ENCODE data around the gene PNPLA6.

PNPLA6 gene

DNA sequence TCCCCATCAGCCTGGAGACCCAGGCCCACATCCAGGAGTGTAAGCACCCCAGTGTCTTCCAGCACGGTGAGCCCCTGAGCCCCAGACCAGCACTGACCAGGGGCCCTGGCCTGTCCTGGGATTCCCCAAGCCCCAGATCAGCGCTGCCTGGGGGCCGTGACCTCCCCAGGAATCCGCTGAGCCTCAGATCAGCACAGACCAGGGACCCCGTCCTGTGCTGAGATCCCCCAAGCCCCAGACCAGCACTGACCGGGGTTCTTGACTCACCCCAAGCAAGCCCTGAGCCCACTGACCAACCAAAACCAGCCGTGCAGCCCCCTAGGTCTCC, 7.4 kb upstream of the PNPLA6 start:
- no peak overlapping the region for H3K4me3 ChIP-seq (ENCODE audit: low read depth, low read length)
- TF ChIP-seq, protein P1, sequence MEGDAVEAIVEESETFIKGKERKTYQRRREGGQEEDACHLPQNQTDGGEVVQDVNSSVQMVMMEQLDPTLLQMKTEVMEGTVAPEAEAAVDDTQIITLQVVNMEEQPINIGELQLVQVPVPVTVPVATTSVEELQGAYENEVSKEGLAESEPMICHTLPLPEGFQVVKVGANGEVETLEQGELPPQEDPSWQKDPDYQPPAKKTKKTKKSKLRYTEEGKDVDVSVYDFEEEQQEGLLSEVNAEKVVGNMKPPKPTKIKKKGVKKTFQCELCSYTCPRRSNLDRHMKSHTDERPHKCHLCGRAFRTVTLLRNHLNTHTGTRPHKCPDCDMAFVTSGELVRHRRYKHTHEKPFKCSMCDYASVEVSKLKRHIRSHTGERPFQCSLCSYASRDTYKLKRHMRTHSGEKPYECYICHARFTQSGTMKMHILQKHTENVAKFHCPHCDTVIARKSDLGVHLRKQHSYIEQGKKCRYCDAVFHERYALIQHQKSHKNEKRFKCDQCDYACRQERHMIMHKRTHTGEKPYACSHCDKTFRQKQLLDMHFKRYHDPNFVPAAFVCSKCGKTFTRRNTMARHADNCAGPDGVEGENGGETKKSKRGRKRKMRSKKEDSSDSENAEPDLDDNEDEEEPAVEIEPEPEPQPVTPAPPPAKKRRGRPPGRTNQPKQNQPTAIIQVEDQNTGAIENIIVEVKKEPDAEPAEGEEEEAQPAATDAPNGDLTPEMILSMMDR (IDR thresholded peaks at IDR 0.05; ENCODE audit: low read depth, low read length), result no peak

DNA sequence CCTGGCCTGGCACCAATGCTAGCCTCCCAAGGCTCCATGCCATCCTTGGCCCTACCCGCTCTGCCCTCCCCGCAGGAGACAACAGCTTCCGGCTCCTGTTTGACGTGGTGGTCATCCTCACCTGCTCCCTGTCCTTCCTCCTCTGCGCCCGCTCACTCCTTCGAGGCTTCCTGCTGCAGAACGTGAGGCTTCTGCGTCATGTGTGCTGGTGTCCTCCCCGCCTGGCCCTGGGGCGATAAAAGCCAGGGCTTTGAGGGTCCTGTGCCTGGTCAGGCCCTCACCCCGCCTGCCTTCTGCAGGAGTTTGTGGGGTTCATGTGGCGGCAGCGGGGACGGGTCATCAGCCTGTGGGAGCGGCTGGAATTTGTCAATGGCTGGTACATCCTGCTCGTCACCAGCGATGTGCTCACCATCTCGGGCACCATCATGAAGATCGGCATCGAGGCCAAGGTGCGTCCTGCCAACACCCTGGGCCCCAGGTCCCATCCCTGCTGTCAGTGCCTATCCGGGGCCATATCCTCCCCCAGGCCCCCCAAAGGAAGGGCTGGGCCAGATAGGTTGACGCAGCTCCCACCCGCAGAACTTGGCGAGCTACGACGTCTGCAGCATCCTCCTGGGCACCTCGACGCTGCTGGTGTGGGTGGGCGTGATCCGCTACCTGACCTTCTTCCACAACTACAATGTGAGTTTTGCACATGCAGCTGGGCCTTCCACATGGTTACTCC, 6.8 kb upstream of the PNPLA6 start:
- H3K4me3 ChIP-seq (ENCODE audit: low read depth, low read length), result no peak overlapping the region
- TF ChIP-seq, protein P1 (IDR thresholded peaks at IDR 0.05; ENCODE audit: low read depth, low read length), result no peak

DNA sequence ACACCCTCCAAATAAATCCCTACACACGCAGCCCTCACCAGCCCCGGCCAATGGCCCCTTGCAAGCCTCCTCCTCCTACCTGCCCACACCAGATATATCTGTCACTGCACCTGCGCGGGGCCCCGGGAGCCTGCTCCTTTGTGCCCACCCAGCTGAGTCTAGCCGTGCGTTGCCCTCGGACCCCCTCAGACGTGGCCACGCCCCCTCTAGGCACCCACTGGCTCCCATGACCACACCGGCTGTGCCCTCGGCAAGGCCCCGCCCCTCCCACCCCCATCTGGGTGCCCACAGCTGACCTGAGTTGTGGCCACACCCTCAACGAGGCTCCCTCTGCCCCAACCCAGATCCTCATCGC, 6.3 kb upstream of the PNPLA6 start:
- no peak overlapping the region for H3K4me3 ChIP-seq (ENCODE audit: low read depth, low read length)
- TF ChIP-seq, protein P1 (IDR thresholded peaks at IDR 0.05; ENCODE audit: low read depth, low read length), result no peak

DNA sequence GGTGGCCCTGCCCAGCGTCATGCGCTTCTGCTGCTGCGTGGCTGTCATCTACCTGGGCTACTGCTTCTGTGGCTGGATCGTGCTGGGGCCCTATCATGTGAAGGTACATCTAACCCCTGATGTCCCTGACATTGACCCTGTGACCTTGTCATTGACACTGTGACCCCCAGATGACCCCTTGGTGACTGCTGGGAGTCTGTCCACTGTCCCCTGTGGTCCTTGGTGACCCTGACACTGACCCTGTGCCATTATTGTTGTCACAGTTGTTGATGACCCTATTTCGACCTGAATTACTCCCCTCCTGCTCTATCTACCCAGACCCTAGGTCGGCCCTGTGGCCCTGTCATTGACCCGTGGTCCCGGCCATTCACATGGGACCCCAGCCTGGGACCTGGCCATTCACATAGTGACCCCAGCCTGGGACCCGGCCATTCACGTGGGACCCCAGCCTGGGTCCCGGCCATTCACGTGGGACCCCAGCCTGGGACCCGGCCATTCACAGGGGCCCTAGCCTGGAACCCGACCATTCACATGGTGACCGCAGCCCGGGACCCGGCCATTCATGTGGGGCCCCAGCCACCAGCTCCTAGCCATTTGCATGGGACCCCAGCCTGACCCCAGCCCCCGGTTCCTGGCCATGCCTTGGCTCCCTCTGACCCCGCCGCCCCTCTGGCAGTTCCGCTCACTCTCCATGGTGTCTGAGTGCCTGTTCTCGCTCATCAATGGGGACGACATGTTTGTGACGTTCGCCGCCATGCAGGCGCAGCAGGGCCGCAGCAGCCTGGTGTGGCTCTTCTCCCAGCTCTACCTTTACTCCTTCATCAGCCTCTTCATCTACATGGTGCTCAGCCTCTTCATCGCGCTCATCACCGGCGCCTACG, 5.7 kb upstream of the PNPLA6 start:
- TF ChIP-seq, protein P1 (IDR thresholded peaks at IDR 0.05; ENCODE audit: low read depth, low read length), result no peak
- H3K4me3 ChIP-seq (ENCODE audit: low read depth, low read length), result no peak overlapping the region

DNA sequence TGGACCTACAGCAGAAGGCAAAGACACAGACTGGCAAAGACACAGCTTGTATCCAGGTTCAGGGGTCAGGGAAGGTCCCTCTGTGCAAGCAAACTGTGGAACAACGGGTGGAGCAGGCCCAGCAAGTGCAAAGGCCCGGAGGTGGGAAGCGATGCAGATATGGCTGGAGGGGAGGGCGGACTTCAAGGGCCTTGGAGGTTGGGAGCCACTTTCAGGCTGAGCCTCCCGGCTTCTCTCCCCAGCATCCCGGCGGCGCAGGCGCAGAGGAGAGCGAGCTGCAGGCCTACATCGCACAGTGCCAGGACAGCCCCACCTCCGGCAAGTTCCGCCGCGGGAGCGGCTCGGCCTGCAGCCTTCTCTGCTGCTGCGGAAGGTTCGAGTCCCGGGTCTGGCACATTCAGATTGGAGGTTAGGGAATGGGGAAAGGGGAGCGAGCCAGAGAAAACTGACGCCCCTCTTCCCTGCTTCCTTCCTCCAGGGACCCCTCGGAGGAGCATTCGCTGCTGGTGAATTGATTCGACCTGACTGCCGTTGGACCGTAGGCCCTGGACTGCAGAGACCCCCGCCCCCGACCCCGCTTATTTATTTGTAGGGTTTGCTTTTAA, 2.1 kb upstream of the PNPLA6 start:
- H3K4me3 ChIP-seq (ENCODE audit: low read depth, low read length), result peak overlapping the region; percentile 81
- TF ChIP-seq, protein P1 (IDR thresholded peaks at IDR 0.05; ENCODE audit: low read depth, low read length), result no peak

DNA sequence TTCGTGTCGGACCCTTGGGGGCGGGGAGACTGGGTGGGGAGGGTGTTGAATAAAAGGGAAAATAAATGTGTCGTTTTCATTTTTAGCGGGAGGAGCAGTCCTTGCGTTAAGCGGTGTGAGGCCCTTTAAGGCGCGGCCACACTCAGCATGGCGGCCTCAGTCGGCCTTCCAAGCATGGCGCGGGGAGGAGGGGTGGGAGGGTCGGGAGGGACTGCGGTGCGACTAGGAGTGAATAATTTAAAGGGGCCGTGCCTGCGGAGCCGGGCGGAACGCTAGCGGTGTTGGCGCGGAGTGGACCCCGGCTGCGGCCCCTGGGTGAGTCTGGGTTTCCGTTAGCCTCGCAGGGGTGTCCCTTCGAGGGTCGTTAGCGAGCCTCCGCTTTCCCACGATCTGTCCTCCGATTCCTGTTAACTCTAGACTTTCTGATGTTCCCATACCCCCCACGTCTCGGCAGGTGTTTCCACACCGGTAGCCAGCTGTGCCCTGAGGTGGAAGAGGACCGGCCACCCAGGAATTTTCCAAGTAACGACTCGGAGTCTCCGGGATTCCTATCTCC, 1.5 kb upstream of the PNPLA6 start:
- TF ChIP-seq, protein P1 (IDR thresholded peaks at IDR 0.05; ENCODE audit: low read depth, low read length), result no peak
- H3K4me3 ChIP-seq (ENCODE audit: low read depth, low read length), result peak overlapping the region; percentile 81
